SU-DHL-6 (cell line): ENCODE data around the gene RFX4.

Experiments used
- EZH2phosphoT487 ChIP-seq: fragments of 200-600 bp; sonication (generic), shearing (Covaris generic); conservative IDR thresholded peaks from 2 replicates; pipeline ENCODE4 v1.6.1; 2018; ENCODE audit warnings: mild to moderate bottlenecking, antibody characterized with exemption, low read length, moderate library complexity, mixed read lengths
- TF ChIP-seq, protein P1 (sequence below): fragments of 200-600 bp; sonication (generic); IDR thresholded peaks from one replicate; pipeline ENCODE4 v1.5.1; 2017; ENCODE audit warnings: antibody characterized with exemption, mild to moderate bottlenecking, low read length, moderate library complexity; ENCODE audit not compliant: insufficient read depth, poor library complexity, severe bottlenecking

DNA sequence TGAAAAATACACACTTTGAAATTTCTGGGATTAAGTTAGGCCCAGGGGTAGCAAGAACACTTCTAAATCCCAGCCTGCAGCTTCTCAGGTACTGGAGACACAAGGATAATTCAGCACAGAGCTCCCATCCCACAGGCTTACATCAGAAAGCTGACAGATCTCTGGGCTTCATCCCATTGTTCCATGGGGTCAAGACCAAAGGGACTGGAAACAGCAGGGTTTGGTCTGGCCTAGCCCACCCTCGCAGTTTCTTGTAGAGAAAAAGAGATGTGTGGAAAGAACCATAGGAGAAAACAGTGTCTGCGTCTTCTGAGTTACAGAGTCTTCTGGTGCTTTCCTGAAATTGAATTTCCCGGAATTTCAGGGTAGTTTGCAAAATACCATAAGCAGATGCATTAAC, 132.1 kb downstream of the RFX4 start:
- TF ChIP-seq, protein P1, sequence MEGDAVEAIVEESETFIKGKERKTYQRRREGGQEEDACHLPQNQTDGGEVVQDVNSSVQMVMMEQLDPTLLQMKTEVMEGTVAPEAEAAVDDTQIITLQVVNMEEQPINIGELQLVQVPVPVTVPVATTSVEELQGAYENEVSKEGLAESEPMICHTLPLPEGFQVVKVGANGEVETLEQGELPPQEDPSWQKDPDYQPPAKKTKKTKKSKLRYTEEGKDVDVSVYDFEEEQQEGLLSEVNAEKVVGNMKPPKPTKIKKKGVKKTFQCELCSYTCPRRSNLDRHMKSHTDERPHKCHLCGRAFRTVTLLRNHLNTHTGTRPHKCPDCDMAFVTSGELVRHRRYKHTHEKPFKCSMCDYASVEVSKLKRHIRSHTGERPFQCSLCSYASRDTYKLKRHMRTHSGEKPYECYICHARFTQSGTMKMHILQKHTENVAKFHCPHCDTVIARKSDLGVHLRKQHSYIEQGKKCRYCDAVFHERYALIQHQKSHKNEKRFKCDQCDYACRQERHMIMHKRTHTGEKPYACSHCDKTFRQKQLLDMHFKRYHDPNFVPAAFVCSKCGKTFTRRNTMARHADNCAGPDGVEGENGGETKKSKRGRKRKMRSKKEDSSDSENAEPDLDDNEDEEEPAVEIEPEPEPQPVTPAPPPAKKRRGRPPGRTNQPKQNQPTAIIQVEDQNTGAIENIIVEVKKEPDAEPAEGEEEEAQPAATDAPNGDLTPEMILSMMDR, result no peak
- no peak for TF ChIP-seq EZH2phosphoT487
